ENCODE results near the gene TSPO. TPM values are rescaled to one million over a fixed set of nuclear protein-coding genes. Genes with fewer than 3 reads are reported as not detected.

The TSPO gene
- polyA plus RNA-seq, 1 donor (not counting 4 experiments of a cell fraction or from before 2014, with no cell fraction given), result 139 TPM

GRCh38 chr22:43205261-43205691 is 53.9 kb downstream of the TSPO start:
- Histone ChIP-seq H3K27ac (ENCODE audit: control insufficient read depth, insufficient read depth, low read length) (no peak overlapping the region), H2AFZ (ENCODE audit: control insufficient read depth, low read length) (no peak overlapping the region), H3K9me3 (ENCODE audit: control insufficient read depth, low read depth, low read length) (no peaks in the 10 kb centered on the region), H3K4me2 (ENCODE audit: control insufficient read depth, extremely low read depth, insufficient read depth, low read depth, low read length) (no peak overlapping the region), H4K20me1 (ENCODE audit: control insufficient read depth, extremely low read depth, insufficient read depth, low read length) (no peaks in the 10 kb centered on the region), H3K9me1 (ENCODE audit: control insufficient read depth, extremely low read depth, insufficient read depth, low read length) (no peaks in the 10 kb centered on the region), H3K9ac (ENCODE audit: control insufficient read depth, extremely low read depth, insufficient read depth, low read length) (no peak overlapping the region), H3K79me2 (ENCODE audit: control insufficient read depth, insufficient read depth, low read length) (no peaks in the 10 kb centered on the region), H3K4me3 (ENCODE audit: control insufficient read depth in 2 of 3, extremely low read depth in 1 of 3, insufficient read depth in 2 of 3, low read depth in 1 of 3, low read length in 3 of 3) (no peak overlapping the region), H3K27me3 (ENCODE audit: control insufficient read depth, extremely low read depth, insufficient read depth, low read length) (peaks cover 15% of the 10 kb centered on the region), H3K4me1 (ENCODE audit: control insufficient read depth, extremely low read depth, insufficient read depth, low read length) (no peaks in the 10 kb centered on the region), H3K36me3 (ENCODE audit: control insufficient read depth in 2 of 2, extremely low read depth in 1 of 2, insufficient read depth in 2 of 2, low read length in 2 of 2) (no peaks in the 10 kb centered on the region)
- dilution Hi-C loops (cut with MboI; ENCODE audit: extremely low pct_ligation_motif_present, low sequenced_read_pairs), result no loop called here
- DNase-seq (ENCODE audit: low read depth, low spot score) (no peak), FAIRE-seq (no peak)
- no peak for TF ChIP-seq EZH2 (IDR thresholded peaks at IDR 0.05; ENCODE audit: low read length)
- TF ChIP-seq CTCF (optimal IDR thresholded peaks at IDR 0.05 in 1 of 3, IDR thresholded peaks at IDR 0.05 in 1 of 3, conservative IDR thresholded peaks at IDR 0.05 in 1 of 3; ENCODE audit: extremely low read depth in 1 of 3, insufficient read depth in 2 of 3, low read length in 3 of 3), result no peak

- no peaks in the 10 kb centered on the region for H3K4me1 ChIP-seq (ENCODE audit: control insufficient read depth, extremely low read depth, insufficient read depth, low read length)
- dilution Hi-C loops (cut with MboI; ENCODE audit: extremely low pct_ligation_motif_present, low sequenced_read_pairs), result no loop called here
- FAIRE-seq, result no peak
Measured at GRCh38 chr22:43205748-43206508, 54.6 kb downstream of the TSPO start.

More at GRCh38 chr22:43205748-43206508, 54.6 kb downstream of the TSPO start:
- Histone ChIP-seq H3K9me1 (ENCODE audit: control insufficient read depth, extremely low read depth, insufficient read depth, low read length) (no peaks in the 10 kb centered on the region), H3K79me2 (ENCODE audit: control insufficient read depth, insufficient read depth, low read length) (no peaks in the 10 kb centered on the region), H3K9me3 (ENCODE audit: control insufficient read depth, low read depth, low read length) (no peaks in the 10 kb centered on the region), H3K4me2 (ENCODE audit: control insufficient read depth, extremely low read depth, insufficient read depth, low read depth, low read length) (no peak overlapping the region), H2AFZ (ENCODE audit: control insufficient read depth, low read length) (no peak overlapping the region), H3K27ac (ENCODE audit: control insufficient read depth, insufficient read depth, low read length) (no peak overlapping the region), H3K36me3 (ENCODE audit: control insufficient read depth in 2 of 2, extremely low read depth in 1 of 2, insufficient read depth in 2 of 2, low read length in 2 of 2) (no peaks in the 10 kb centered on the region), H3K4me3 (ENCODE audit: control insufficient read depth in 2 of 3, extremely low read depth in 1 of 3, insufficient read depth in 2 of 3, low read depth in 1 of 3, low read length in 3 of 3) (no peak overlapping the region), H3K27me3 (ENCODE audit: control insufficient read depth, extremely low read depth, insufficient read depth, low read length) (peaks cover 15% of the 10 kb centered on the region), H4K20me1 (ENCODE audit: control insufficient read depth, extremely low read depth, insufficient read depth, low read length) (no peaks in the 10 kb centered on the region), H3K9ac (ENCODE audit: control insufficient read depth, extremely low read depth, insufficient read depth, low read length) (no peak overlapping the region)
- TF ChIP-seq EZH2 (IDR thresholded peaks at IDR 0.05; ENCODE audit: low read length) (no peak), CTCF (optimal IDR thresholded peaks at IDR 0.05 in 1 of 3, IDR thresholded peaks at IDR 0.05 in 1 of 3, conservative IDR thresholded peaks at IDR 0.05 in 1 of 3; ENCODE audit: extremely low read depth in 1 of 3, insufficient read depth in 2 of 3, low read length in 3 of 3) (no peak)
- DNase-seq (ENCODE audit: low read depth, low spot score), result no peak
